HG02763 (cell line): ENCODE data around the gene EXOC6B.
"Not testable (repeated sequence)": the region's sequence is repeated elsewhere in the genome, so short reads cannot be mapped to it uniquely, and the experiment has no call there.

ENCODE experiments used
- ATAC-seq: cut with Tn5 transposase; IDR thresholded peaks from one replicate; pipeline ENCODE4 v1.9.1; 2021; ENCODE audit warnings: mild to moderate bottlenecking, moderate library complexity; ENCODE audit not compliant: unreplicated experiment

EXOC6B gene

GRCh38 chr2:72685638-72686213 lies 140.1 kb downstream of the EXOC6B start:
- ATAC-seq = no peak

GRCh38 chr2:72682061-72682460 lies 143.8 kb downstream of the EXOC6B start:
- ATAC-seq = no peak

DNA sequence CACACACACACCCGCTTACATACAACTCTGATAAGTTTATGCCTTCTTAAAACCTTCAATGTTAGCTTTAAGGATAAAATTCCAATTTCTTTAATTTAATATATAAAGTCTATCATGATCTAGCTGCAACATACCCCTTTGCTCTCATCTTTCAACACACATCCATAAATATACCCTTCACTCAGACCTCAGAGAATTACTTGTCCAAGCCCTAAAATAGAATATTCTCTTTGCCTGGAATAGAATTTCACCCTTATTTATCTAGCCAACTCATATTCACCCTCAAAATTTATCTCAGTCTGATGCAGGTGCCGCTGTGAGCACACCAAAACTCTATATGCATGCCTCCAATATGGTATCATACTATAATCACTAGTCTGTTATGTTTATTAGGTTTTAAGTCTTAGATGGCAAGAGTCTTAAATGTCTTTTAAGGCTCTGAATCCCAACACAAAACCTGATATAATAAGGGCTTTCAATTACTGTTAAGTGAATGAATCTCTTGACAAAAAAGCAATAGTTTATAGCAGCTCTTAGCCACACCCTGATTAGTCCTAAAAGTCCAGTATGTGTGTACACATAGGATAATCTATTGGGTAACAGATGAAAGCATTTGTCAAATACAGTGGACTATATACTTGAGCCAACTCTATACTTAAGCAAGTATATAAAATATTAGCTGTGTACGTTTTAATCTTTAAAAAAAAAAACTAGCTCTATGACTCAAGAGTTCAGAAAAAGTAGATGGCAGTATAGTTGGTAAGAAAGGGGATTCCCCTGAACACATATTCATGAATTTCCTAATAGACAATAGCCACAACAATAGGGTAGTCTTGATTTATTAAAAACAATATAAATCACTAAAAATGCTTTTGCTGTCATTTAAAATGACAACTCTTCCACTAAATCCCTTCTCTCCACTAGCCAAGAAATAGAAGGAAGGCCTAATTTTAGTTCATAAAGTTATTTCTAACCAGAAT lies 144.5 kb downstream of the EXOC6B start:
- no peak for ATAC-seq

GRCh38 chr2:72678024-72678423 lies 147.8 kb downstream of the EXOC6B start:
- peak; percentile 70 for ATAC-seq

GRCh38 chr2:72676341-72677025 lies 149.3 kb downstream of the EXOC6B start:
- no peak for ATAC-seq

DNA sequence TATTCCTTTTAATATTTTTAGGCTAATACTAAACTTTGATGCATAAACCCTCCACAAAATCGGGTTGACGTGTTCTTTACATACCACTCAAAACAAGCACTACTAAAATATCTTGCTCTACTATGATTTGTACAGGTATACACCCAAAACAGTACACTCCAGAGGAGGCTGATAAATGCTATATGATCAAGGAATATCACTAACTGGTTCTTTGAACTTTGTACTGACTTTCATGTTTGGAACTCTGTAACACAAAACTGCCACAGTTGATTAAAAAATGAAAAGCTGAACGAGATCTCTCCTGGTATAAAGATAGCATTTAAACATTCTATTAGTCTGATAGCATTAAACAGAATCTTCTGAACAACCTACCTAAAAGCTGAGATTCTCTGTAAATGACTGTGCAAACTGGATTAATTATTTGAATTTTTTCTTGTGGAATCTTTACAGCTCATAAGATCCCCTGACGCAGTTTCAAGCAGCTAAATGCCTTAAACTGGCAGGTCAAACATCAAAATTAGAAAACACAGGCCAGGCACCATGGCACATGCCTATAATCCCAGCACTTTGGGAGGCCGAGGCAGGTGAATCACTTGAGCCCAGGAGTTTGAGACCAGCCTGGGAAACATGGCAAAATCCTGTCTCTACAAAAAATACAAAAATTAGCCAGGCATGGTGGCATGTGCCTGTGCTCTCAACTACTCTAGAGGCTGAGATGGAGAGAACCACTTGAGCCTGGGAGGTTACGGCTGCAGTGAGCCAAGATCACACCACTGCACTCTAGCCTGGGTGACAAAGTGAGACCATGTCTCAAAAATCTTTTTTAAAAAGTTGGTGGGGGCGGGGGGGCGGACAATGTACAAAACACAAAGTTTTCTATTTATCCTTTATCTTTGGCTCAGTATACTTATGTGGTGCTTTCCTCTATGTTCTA lies 150.6 kb downstream of the EXOC6B start:
- no peak for ATAC-seq

GRCh38 chr2:72673279-72673678 lies 152.6 kb downstream of the EXOC6B start:
- no peak for ATAC-seq

DNA sequence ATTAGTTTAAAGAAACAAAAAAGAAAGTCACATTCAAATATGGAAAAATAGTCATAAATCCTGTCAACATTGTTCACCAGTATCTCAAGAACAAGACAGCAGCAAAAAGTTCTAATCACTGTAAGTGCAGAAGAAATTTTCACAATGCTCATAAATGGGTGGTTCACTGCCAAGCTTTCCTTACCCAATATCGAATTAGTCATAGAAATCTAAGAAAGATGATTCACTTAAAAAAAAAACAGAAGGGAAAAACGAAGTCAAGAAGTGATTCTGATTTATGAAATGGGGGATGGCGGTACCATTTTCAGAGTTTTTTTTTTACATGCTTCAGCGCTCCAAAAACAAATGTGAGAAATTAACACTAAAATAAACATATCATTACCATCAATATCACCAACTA lies 156.7 kb downstream of the EXOC6B start:
- no peak for ATAC-seq

DNA sequence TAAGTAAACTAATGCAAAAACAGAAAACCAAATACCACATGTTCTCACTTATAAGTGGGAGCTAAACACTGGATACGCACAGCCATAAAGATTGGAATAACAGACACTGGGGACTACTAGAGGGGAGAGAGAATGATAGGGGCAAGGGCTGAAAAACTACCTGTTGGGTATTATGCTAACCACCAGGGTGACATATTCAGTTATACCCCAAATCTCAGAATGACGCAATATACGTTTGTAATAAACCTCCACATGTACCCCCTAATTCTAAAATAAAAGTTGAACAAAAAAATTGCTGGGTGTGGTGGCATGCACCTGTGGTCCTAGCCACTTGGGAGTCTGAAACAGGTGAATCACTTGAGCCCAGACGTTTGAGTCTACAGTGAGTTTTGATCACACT lies 157.2 kb downstream of the EXOC6B start:
- no peak for ATAC-seq

DNA sequence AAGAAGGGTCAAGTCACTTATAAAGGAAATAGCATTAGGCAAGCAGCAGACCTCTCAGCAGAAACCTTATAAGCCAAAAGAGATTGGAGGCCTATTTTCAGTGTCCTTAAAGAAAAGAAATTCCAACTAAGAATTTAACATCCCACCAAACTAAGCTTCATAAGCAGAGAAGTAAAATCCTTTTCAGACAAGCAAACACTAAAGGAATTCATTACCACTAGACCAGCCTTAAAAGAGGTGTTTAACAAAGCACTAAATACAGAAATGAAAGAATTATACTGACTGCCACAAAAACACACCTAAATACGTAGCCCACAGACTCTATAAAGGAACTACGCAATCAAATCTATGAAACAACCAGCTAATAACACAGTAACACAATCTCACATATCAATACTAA lies 160.4 kb downstream of the EXOC6B start:
- ATAC-seq = no peak

DNA sequence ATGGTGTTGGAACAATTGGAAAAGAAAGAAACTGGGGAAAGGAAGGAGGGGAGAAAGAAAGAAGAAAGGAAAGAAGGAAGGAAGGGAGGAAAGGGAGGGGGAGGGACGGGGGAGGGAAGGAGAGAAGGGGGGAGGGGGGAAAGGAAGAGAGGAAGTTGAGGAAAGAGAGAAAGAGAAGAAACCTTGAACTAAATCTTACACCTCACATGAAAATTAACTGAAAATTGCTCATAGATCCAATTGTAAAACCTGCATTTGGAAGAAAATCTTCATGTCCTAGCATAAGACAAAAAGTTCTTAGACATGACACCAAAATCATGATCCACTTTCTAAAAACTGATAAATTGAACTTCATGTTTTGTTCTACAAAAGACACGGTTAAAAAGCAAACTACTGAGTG lies 163.8 kb downstream of the EXOC6B start:
- no peak for ATAC-seq

- ATAC-seq = no peak
These were observed 176.0 kb downstream of the EXOC6B start for GRCh38 chr2:72649810-72650209.

DNA sequence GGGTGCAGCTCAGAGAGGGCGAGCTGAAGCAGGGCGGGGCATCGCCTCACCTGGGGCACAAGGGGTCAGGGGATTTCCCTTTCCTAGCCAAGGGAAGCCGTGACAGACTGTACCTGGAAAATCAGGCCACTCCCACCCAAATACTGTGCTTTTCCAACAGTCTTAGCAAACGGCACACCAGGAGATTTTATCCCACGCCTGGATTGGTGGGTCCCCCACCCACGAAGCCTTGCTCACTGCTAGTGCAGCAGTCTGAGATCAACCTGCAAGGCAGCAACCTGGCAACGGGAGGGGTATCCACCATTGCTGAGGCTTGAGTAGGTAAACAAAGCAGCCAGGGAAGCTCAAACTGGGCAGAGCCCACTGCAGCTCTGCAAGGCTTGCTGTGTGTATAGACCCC lies 184.6 kb downstream of the EXOC6B start:
- ATAC-seq = not testable (repeated sequence)

DNA sequence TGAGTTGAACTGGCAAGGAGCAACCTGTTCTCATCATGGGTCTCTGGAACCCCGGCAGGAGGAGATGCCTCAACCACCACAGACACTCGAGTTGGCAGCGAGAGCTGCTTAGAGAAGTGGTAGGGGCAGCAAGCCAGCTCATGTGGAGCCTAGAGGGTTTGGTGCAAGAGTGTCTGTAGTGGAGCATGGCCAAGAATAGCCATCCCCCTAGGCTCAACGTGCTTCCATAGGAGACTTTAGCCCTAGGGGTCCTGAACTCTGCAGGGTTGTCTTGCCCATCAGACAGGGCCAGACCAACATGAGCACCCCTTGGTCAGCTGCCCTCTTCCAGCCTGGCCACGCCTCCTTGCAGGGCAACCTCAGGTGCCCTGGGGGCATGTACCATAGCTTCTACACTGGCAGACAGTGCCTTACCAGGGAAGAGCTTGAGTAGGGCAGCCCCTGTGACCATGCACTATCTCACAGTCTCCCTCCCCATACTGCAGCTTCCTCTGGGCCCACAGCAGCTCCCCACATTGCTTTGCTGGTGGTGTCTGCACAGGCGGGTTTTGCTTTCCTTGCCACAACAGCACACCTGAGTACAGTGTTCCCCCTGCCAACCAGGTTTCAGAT lies 187.1 kb downstream of the EXOC6B start:
- ATAC-seq = no peak

DNA sequence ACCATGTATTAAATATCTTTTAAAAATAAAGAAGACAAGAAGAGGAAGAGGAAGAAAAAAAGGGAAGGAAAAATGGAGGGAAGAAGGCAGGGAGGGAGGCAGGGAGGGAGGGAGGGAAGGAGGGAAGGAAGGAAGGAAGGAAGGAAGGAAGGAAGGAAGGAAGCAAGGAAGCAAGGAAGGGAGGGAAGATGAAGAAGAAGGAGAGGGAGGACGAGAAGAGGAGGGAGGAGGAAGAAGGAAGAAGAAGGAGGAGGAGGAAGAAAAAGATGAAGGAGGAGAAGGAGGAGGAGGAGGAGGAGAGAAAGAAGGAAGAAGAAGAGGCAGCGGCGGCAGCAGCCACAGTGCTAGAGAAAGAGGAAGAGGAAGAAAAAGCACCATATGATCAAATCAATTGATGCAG lies 189.6 kb downstream of the EXOC6B start:
- ATAC-seq = no peak

DNA sequence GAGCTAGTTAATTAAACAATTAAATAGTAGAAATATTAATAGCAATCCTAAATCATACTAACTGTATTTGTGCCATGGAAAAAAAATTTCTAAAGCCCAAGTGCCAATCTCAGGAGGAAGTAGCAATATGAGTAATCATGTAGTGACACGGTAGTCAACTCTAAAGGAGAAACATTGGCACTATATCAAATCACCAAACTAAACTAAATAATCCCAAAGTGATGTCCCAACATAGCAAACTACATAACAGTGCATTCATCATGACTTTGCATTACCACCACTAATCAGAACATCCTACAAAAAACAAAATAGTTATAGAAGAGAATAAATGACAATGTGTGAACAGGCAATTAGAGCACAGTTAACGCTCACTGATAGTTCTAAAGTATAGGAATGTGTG lies 195.1 kb downstream of the EXOC6B start:
- ATAC-seq = no peak

- no peak for ATAC-seq
These were observed 196.8 kb downstream of the EXOC6B start for GRCh38 chr2:72629062-72629461.

- no peak for ATAC-seq
These were observed 198.8 kb downstream of the EXOC6B start for GRCh38 chr2:72627083-72627482.

DNA sequence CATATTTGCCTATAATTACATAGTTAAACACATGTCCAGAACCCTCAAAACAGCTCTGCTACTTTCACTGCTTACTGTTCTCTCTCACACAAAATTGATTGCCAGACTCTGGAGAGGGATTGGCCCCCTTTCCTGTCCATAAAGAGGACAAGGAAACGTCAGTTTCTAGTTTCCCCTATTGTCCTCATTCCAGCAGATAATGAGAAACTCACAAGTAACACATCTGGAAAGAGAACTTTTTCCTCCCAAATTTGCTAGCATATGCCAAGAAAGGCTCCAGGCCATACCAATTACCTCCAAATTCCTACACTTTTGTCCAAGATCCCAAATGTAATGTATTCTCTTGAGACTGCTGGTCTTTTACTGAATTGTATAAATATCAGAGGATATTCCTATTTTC lies 200.5 kb downstream of the EXOC6B start:
- no peak for ATAC-seq

- no peak for ATAC-seq
These were observed 202.4 kb downstream of the EXOC6B start for GRCh38 chr2:72623481-72623880.
